Spleen (tissue), 11 donors: ENCODE measurements around the gene MICU1. TPM values are rescaled to one million over a fixed set of nuclear protein-coding genes. Genes with fewer than 3 reads are reported as not detected.

Experiments used
- DNase-seq: peaks from one replicate; pipeline ENCODE4 v3.0.0-alpha.2; 2020
- H3K27ac ChIP-seq, 8 donors: fragments of 200-600 bp; sonication (generic) in 7 of 8; 1 replicate in 4 of 8; 2 replicates in 4 of 8; pipeline versions ENCODE4 v1.5.0 to v1.8.0; 2016 to 2021; ENCODE audit warnings: inconsistent platforms in 4 of 8, mild to moderate bottlenecking in 4 of 8, moderate library complexity in 1 of 8
- H3K27me3 ChIP-seq, 7 donors: fragments of 200-600 bp; sonication (generic) in 6 of 7; replicated peaks in 1 of 7; 1 replicate in 4 of 7; 2 replicates in 3 of 7; pipeline versions ENCODE4 v1.5.0 to v1.8.0; 2016 to 2021; ENCODE audit warnings: inconsistent platforms in 3 of 7, mild to moderate bottlenecking in 1 of 7
- H3K36me3 ChIP-seq, 6 donors: fragments of 200-600 bp; sonication (generic) in 5 of 6; 1 replicate in 4 of 6; 2 replicates in 2 of 6; pipeline versions ENCODE4 v1.5.0 to v1.8.0; 2016 to 2021; ENCODE audit warnings: inconsistent platforms in 2 of 6
- H3K4me1 ChIP-seq, 6 donors: fragments of 200-600 bp; sonication (generic) in 5 of 6; 1 replicate in 3 of 6; 2 replicates in 3 of 6; pipeline versions ENCODE4 v1.5.0 to v1.8.0; 2016 to 2021; ENCODE audit warnings: inconsistent platforms in 3 of 6
- H3K4me3 ChIP-seq, 8 donors: fragments of 200-600 bp; sonication (generic) in 7 of 8; 1 replicate in 4 of 8; 2 replicates in 4 of 8; pipeline versions ENCODE4 v1.5.0 to v1.8.0; 2016 to 2021; ENCODE audit warnings: inconsistent platforms in 4 of 8, mild to moderate bottlenecking in 4 of 8, moderate library complexity in 2 of 8
- H3K9me3 ChIP-seq, 8 donors: fragments of 200-600 bp; sonication (generic) in 7 of 8; 1 replicate in 4 of 8; 2 replicates in 4 of 8; pipeline versions ENCODE4 v1.5.0 to v1.8.0; 2016 to 2021; ENCODE audit warnings: inconsistent platforms in 4 of 8
- CTCF ChIP-seq, 11 experiments: fragments of 200-600 bp in 7 of 11; fragments of 450-650 bp in 4 of 11; sonication (generic) in 4 of 11; IDR thresholded peaks in 8 of 11; conservative IDR thresholded peaks in 3 of 11; 1 replicate in 7 of 11; 2 replicates in 4 of 11; pipeline versions ENCODE4 v1.4.0 to v1.8.0; 2016 to 2021; ENCODE audit warnings: antibody characterized with exemption in 11 of 11, inconsistent platforms in 4 of 11, mild to moderate bottlenecking in 1 of 11
- POLR2A ChIP-seq, 3 donors: fragments of 450-650 bp; IDR thresholded peaks; one replicate each; pipeline ENCODE4 v1.5.1; 2017; ENCODE audit warnings: antibody characterized with exemption in 3 of 3, mild to moderate bottlenecking in 1 of 3
- POLR2AphosphoS5 ChIP-seq, 3 donors: sonication (generic); formaldehyde crosslinking; IDR thresholded peaks; one replicate each; pipeline ENCODE4 v1.5.1; 2017; ENCODE audit warnings: antibody characterized with exemption in 3 of 3
- WGBS, 5 donors: extraction: QIAGEN DNeasy Blood & Tissue Kit in 3 of 5; methylation state at CpG; one replicate each; pipeline versions ENCODE4 v1.1.5 to v1.1.7; 2013 to 2018; 5-methylcytosine and 5-hydroxymethylcytosine counted together
- intact Hi-C: fragments of 100-400 bp; cut with DNase I; formaldehyde crosslinking; loops from one replicate; pipeline ENCODE4 v1.15.0; 2023; ENCODE audit warnings: low total_unique reads
- polyA plus RNA-seq, 3 donors: library from polyadenylated mRNA; stranded (reverse); fragments of 200-250 nt; gene quantifications; one replicate each; pipeline ENCODE4 v1.2.1, GENCODE V29; 2013
- small RNA-seq, 4 donors: library from RNA; depleted of rRNA; stranded (forward); fragments of <200 nt; gene quantifications; one replicate each; pipeline ENCODE3, GENCODE V24; 2016
- total RNA-seq, 7 donors: library from RNA; depleted of rRNA in 3 of 7; stranded (reverse); fragments of >200 nt in 3 of 7; fragmentation: NEBNext Ultra II Directional in 4 of 7; extraction: Animal tissue kit (Norgen Biotek cat#: 25700) in 4 of 7; gene quantifications; one replicate each; pipeline versions ENCODE4 v1.1.0 to v1.2.1, GENCODE V29; 2016 to 2021
- donor health status: healthy with polysubstance abuse.
- donor health status: DM: no; HTN: no; CAD: no; lungs with moderate emphysema.
- donor health status: DM: no; HTN: no; CAD: no.
- donor health status: Bipolar disorder and iron deficiency.
- donor health status: healthy.
- donor health status: DM: no; HTN: no; CAD: no.
- donor health status: DM: yes; HTN: yes; CAD: no.

Gene MICU1
- total and polyA plus RNA-seq, 10 donors: 16.4 to 58.4 (median 46.5) TPM

- DNase-seq: peak; percentile 100
- Histone ChIP-seq H3K9me3 (no peaks in the 10 kb centered on the region), H3K4me3 (peak overlapping the region in 6 of 8 donors; percentile 31 to 69 (median 34)), H3K36me3 (no peaks in the 10 kb centered on the region), H3K4me1 (peaks cover 77 to 100% (median 99%) of the 10 kb centered on the region in 6 donors), H3K27me3 (no peaks in the 10 kb centered on the region), H3K27ac (peak overlapping the region; percentile 91 to 99 (median 94))
- WGBS, 5 donors: 0 to 1% (median 1%) methylated on average over 21 to 60 of the region's 60 CpGs
- intact Hi-C loops: no loop called here
- TF ChIP-seq CTCF (IDR thresholded peaks at IDR 0.05 in 8 of 11, conservative IDR thresholded peaks at IDR 0.05 in 3 of 11) (peak in 7 of 11 experiments; percentile 4 to 56 (median 33)), POLR2A (IDR thresholded peaks at IDR 0.05) (peak in 2 of 3 donors; percentile 10 to 20), POLR2AphosphoS5 (IDR thresholded peaks at IDR 0.05) (peak; percentile 90 to 96 (median 91))
Observed at GRCh38 chr10:72319416-72320254, 306.2 kb downstream of the MICU1 start.

GRCh38 chr10:72318418-72319262, 307.2 kb downstream of the MICU1 start:
- H3K27me3 ChIP-seq: no peaks in the 10 kb centered on the region
- intact Hi-C loops: no loop called here
- H3K4me3 ChIP-seq: peak overlapping the region in 6 of 8 donors; percentile 31 to 69 (median 34)
- H3K4me1 ChIP-seq: peaks cover 70 to 100% (median 96%) of the 10 kb centered on the region in 6 donors
- H3K9me3 ChIP-seq: no peaks in the 10 kb centered on the region
- 44 to 65% (median 46%) methylated on average over 10 of the region's 10 CpGs for WGBS, 5 donors
- no peak for TF ChIP-seq POLR2AphosphoS5 (IDR thresholded peaks at IDR 0.05)
- TF ChIP-seq CTCF (IDR thresholded peaks at IDR 0.05 in 8 of 11, conservative IDR thresholded peaks at IDR 0.05 in 3 of 11): no peak
- no peak for TF ChIP-seq POLR2A (IDR thresholded peaks at IDR 0.05)
- peak; percentile 64 for DNase-seq
- H3K27ac ChIP-seq: peak overlapping the region; percentile 91 to 99 (median 94)
- no peaks in the 10 kb centered on the region for H3K36me3 ChIP-seq

Small RNAs within 50 kb of the gene (small RNA-seq; reads per million reads assigned to genes)
- gene AL513185.2 (0 reads per million in 4 donors), gene HMGN2P34 (0 reads per million in 4 donors), gene RF00019 (0 reads per million in 4 donors), gene RN7SL840P (0 reads per million in 4 donors), gene RNU6-805P (0 reads per million in 4 donors)

Other genes with a start within 250 kb of the MICU1 start
- gene MCU, start 66.1 kb upstream of the MICU1 start, total RNA-seq: 10 to 100 TPM; 17.0 to 29.2 (median 25.3) TPM
- 10 to 100 TPM in 1 of 3 donors, 1 to 10 TPM in 2; 7.2 to 11.8 (median 7.7) TPM for gene MCU, start 66.1 kb upstream of the MICU1 start, polyA plus RNA-seq